HG02623 (cell line): ENCODE results near the gene PDXDC1.
"Not testable (repeated sequence)": the region's sequence is repeated elsewhere in the genome, so short reads cannot be mapped to it uniquely, and the experiment has no call there.

Experiments
- ATAC-seq: cut with Tn5 transposase; IDR thresholded peaks from one replicate; pipeline ENCODE4 v1.9.1; 2021; ENCODE audit warnings: moderate library complexity; ENCODE audit not compliant: unreplicated experiment

Gene PDXDC1, protein sequence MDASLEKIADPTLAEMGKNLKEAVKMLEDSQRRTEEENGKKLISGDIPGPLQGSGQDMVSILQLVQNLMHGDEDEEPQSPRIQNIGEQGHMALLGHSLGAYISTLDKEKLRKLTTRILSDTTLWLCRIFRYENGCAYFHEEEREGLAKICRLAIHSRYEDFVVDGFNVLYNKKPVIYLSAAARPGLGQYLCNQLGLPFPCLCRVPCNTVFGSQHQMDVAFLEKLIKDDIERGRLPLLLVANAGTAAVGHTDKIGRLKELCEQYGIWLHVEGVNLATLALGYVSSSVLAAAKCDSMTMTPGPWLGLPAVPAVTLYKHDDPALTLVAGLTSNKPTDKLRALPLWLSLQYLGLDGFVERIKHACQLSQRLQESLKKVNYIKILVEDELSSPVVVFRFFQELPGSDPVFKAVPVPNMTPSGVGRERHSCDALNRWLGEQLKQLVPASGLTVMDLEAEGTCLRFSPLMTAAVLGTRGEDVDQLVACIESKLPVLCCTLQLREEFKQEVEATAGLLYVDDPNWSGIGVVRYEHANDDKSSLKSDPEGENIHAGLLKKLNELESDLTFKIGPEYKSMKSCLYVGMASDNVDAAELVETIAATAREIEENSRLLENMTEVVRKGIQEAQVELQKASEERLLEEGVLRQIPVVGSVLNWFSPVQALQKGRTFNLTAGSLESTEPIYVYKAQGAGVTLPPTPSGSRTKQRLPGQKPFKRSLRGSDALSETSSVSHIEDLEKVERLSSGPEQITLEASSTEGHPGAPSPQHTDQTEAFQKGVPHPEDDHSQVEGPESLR

DNA sequence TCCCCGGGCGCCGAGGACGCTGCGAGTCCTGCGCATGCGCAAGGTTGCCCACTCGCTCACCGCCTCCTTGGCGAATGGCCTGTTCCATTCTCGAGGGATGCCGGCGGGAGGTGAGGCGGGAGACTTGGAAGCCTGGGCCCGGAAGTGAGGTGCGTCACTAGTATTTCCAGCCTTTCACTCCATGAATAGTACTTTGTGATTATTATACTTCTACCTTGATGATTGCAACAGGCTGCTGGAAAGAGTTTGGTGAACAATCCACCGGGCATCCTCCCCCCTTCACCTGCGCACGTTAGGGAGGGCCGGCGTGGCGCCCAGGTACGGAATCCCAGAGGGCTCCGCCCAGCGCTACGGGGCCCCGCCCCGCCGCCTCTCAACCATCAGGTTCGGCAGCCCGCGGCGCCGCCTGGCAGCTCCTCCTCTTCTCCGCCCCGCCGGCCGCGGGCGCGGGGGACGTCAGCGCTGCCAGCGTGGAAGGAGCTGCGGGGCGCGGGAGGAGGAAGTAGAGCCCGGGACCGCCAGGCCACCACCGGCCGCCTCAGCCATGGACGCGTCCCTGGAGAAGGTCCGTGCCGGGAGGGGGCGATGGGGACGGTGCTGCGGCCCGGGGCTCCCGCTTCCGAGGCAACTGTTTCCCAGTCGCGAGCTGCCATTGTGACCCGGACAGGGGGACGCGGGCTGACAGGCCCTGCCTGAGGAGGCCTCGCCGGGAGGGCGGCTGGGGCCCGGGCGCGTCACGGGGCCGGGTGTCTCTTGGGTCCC lies at the start of gene PDXDC1:
Gene PDXDC1 (plus strand): TSS at position 371 of the 762 bp plus-strand sequence. CDS start 174 bp downstream, at position 545.
- peak; percentile 91 for ATAC-seq

GRCh38 chr16:14928064-14928714 lies 46.6 kb upstream of the PDXDC1 start:
- ATAC-seq: not testable (repeated sequence)

- ATAC-seq: not testable (repeated sequence)
Measured at GRCh38 chr16:14929176-14929575, 45.6 kb upstream of the PDXDC1 start.

DNA sequence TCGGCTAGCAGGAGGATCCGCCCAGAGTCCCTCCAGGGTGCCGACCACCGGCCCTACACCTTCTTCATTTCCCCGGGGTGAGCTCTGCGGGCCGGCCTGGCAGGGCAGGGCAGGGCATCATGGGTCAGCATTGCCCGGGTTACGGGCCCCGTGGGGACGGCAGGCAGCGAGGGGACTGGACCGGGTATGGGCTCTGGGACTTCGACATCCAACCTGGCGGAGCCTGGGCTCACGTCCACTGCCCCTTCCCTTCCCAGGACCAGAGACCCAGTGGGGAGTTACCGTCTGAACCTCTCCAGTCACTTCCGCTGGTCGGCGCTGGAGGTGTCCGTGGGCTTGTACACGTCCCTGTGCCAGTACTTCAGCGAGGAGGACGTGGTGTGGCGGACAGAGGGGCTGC lies 44.6 kb upstream of the PDXDC1 start:
- not testable (repeated sequence) for ATAC-seq

DNA sequence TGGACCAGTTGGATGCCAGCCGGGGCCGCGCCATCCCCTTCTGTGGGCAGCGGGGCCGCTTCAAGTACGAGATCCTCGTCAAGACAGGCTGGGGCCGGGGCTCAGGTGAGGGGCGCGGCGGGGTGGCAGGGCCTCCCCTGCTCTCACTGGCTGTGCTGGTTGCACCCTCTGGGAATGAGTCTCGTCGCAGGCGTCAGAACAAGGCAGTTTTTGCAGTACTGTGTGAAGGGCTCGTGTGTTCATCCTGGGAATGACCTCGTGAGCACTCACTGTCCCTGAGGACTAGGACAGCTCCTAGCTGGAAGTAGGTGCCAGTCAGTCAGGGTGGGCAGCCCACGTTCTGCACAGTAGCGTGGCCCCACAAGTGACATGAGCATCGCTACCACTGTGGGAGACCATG lies 43.9 kb upstream of the PDXDC1 start:
- not testable (repeated sequence) for ATAC-seq

GRCh38 chr16:14932581-14933375 lies 42.0 kb upstream of the PDXDC1 start:
- ATAC-seq: not testable (repeated sequence)

- not testable (repeated sequence) for ATAC-seq
Measured at GRCh38 chr16:14937143-14937542, 37.7 kb upstream of the PDXDC1 start, which contains the start of gene NPIPA1. Gene NPIPA1 (plus strand): TSS chr16:14937443. CDS start chr16:14937443, 0 bp downstream.

- not testable (repeated sequence) for ATAC-seq
Measured at GRCh38 chr16:14937994-14938393, 36.8 kb upstream of the PDXDC1 start.

DNA sequence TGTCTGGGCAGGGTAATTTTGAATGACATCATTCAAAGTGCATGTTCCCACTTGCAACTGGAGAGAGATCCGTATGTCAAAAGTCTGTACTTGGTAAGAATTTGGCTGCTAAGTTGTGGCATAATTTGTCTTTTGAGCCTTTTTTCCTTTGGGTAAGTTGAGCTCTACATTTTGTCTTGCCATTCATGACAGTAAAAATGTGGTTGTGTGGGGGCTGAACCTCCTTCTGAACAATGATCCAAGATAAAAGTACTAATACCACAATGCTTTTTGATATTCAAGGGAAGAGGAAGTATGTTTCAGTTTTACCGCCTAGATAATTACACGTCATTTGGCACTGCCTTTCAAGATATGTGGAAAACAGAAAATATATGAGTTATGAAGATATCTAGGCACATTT lies 32.1 kb upstream of the PDXDC1 start:
- ATAC-seq: not testable (repeated sequence)

- no peak for ATAC-seq
Measured at GRCh38 chr16:14955546-14956231, 19.1 kb upstream of the PDXDC1 start.

- no peak for ATAC-seq
Measured at GRCh38 chr16:14957576-14958322, 17.1 kb upstream of the PDXDC1 start.

GRCh38 chr16:14958323-14958600 lies 16.6 kb upstream of the PDXDC1 start:
- no peak for ATAC-seq

- no peak for ATAC-seq
Measured at GRCh38 chr16:14958970-14959369, 15.9 kb upstream of the PDXDC1 start.

DNA sequence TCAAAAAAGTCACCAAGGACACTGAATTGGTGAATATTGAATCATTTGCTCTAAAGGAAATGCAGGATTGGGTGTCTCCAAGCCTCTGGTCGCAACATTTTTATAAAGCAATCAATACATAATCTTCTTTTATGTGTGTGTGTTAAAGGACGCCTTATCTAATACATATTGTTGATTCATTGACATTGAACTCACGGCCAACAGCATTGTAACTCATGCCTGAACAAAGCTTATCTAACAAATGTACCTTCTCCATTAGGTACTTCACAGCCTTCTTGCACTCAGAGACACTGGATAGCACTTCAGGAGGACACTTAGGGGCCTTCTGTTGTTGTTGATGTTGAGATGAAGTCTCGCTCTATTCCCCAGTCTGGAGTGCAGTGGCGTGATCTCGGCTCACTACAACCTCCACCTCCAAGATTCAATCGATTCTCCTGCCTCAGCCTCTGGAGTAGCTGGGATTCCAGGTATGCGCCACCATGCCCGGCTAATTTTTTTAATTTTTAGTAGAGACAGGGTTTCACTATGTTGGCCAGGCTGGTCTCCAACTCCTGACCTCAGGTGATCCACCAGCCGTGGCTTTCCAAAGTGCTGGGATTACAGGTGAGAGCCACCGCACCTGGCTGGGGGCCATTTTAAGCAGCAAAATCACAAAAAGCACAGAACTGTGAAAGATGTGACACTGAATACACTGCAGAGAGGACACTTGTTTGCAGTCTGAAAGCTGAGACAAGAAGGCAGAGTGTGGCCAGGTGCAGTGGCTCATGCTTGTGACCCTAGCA lies 13.2 kb upstream of the PDXDC1 start:
- no peak for ATAC-seq

DNA sequence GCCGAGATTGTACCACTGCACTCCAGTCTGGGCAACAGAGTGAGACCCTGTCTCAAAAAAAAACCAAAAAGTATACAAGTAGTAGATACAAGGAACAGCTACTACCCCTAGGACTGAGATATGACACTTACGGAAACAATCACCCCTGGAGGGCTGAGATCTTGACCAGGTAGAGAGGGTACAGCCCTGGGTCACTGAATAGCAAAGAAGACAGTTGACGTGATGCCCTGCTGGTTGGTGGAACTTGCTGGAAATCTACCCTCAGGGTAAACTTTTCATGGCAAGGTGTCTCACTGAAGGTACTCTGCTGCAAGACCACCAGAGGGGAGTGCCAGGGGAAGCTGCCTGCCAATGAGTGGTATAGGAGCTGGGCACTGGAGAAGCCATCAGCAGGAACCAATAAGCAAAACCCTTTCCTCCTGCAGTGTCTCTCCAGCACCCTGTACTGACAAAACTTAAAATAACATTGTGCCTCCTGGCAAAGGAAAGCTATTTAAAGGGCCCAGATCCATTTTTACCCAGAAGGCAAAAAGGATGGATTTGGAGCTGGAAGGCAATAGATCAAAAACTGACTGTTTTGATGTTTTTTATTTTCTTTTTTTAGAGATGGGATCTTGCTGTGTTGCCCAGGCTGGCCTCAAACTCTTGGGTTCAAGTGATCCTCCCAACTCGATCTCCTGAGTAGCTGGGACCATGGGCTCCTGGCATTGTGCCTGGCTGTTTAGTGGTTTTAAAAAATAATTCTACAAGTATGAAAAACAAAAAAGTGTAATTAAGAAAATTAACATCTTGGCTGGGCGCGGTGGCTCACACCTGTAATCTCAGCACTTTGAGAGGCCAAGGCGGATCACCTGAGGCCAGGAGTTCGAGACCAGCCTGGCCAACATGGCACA lies 11.3 kb upstream of the PDXDC1 start:
- ATAC-seq: no peak

GRCh38 chr16:14965328-14965727 lies 9.5 kb upstream of the PDXDC1 start:
- no peak for ATAC-seq

DNA sequence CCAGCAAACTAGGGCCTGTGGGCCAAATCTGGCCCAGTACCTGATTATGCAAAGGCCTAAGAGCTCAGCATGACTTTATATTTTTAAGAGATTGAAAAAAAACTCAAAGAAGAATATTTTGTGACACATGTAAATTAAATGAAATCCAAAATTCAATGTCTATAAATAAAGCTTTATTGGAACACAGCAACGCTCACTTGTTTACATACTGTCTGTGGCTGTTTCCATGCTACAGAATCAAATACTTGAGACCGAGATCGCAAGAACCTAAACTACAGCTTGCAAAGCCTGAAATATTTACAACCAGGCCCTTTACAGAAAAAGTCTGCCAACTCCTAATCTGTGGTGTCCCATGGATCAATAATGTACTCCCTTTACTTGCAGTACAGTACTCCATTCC lies 5.0 kb upstream of the PDXDC1 start:
- ATAC-seq: not testable (repeated sequence)
